ENCODE results near the gene SRR. TPM values are rescaled to one million over a fixed set of nuclear protein-coding genes. Genes with fewer than 3 reads are reported as not detected.

Gene SRR
- total and polyA plus RNA-seq, 2 donors (not counting 3 experiments of a cell fraction or from before 2014, with no cell fraction given) = 13.7 to 20.1 TPM

DNA sequence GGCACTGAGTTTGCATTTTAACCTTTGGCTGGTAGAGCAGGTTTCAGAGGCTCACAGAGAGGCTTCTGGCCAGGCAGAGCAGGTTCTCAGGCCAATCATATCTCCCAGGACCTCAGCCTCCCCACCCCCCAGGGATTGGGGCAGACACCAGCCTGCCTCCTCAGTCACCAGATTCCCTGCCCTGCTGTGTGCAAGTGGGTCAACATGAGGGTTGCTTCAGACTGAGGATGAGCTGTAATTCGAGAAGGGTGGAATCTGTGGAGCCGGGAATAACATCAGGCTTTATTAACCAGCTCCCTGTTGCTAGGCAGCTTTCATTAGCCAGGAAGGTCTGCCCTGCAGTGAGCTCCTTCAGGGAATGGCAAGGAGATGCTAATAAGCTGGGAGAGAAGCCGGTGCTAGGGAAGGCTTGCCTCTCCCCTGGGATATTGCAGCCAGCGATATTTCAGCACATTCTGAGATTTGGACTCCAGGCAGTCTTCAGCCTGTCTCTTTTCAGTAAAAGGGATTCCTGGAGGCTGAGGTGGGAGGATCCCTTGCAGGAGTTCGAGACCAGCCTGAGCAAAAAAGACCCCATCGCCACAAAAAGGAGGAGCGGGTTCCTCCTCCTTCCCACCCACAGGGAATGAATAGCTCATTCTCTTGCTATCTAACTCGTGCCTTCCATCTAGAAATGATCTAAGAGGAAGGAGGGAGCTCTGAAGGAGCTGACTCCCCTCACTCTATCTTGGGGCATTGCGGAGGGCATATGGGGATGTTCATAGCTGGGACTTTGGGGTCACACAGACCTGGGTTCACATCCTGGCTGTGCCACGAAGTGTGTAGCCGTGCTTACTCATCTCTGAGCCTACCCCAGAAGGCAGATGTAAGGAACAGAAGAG, 44.3 kb downstream of the SRR start:
- Histone ChIP-seq H3K4me2 (ENCODE audit: insufficient read depth, low read length) (no peak overlapping the region), H3K27ac (ENCODE audit: insufficient read depth, low read depth, low read length) (no peak overlapping the region), H3K9ac (replicated peaks; ENCODE audit: extremely low read depth, insufficient read depth, low read length) (no peak overlapping the region), H3K4me3 (replicated peaks in 1 of 3; ENCODE audit: insufficient read depth in 1 of 3, low read depth in 1 of 3, low read length in 3 of 3) (no peak overlapping the region), H2AFZ (ENCODE audit: low read depth, low read length) (no peak overlapping the region), H3K79me2 (ENCODE audit: control insufficient read depth, insufficient read depth, low read length) (no peaks in the 10 kb centered on the region), H3K9me1 (replicated peaks; ENCODE audit: control insufficient read depth, extremely low read depth, insufficient read depth, low read length) (no peaks in the 10 kb centered on the region), H3K4me1 (ENCODE audit: control insufficient read depth, extremely low read depth, insufficient read depth, low read length) (no peaks in the 10 kb centered on the region), H3K9me3 (replicated peaks; ENCODE audit: control insufficient read depth, insufficient read depth, low read length) (no peaks in the 10 kb centered on the region), H3K27me3 (ENCODE audit: control insufficient read depth in 2 of 2, insufficient read depth in 2 of 2, low read length in 2 of 2) (no peaks in the 10 kb centered on the region), H4K20me1 (replicated peaks; ENCODE audit: control insufficient read depth, extremely low read depth, insufficient read depth, low read length) (no peaks in the 10 kb centered on the region), H3K36me3 (ENCODE audit: control insufficient read depth in 2 of 2, extremely low read depth in 1 of 2, insufficient read depth in 2 of 2, low read length in 2 of 2) (peaks cover 0 to 11% of the 10 kb centered on the region in 2 experiments)
- ChIA-PET CTCF (interaction anchor here (0.9 to 1.5 kb wide), 4 partner anchors 10 to 68 kb away, joined by 3 to 4 read pairs (median 4); no protein-coding TSS in a partner anchor), POLR2A (no interaction called here)
- intact Hi-C loops (cut with micrococcal nuclease) (no loop called here), dilution Hi-C loops (cut with MboI; ENCODE audit: extremely low pct_ligation_motif_present, low sequenced_read_pairs) (no loop called here)
- DNase-seq (ENCODE audit: low read depth, low spot score) = no peak
- FAIRE-seq = no peak
- BruUV-seq (replicated peaks) = no TSS peak
- TF ChIP-seq MYC (IDR thresholded peaks at IDR 0.05; ENCODE audit: low read depth, low read length) = no peak
- TF ChIP-seq GATA2 (IDR thresholded peaks at IDR 0.05; ENCODE audit: insufficient read depth, insufficient read length, low read depth, low read length) = no peak
- no peak for TF ChIP-seq POLR2AphosphoS5 (IDR thresholded peaks at IDR 0.05; ENCODE audit: insufficient read depth, low read depth, low read length)
- TF ChIP-seq FOS (IDR thresholded peaks at IDR 0.05; ENCODE audit: borderline replicate concordance, insufficient read depth, low read length) = no peak
- TF ChIP-seq JUN (IDR thresholded peaks at IDR 0.05; ENCODE audit: borderline replicate concordance, insufficient read depth, insufficient read length, low read depth) = no peak
- TF ChIP-seq, protein P1, sequence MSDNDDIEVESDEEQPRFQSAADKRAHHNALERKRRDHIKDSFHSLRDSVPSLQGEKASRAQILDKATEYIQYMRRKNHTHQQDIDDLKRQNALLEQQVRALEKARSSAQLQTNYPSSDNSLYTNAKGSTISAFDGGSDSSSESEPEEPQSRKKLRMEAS (IDR thresholded peaks at IDR 0.05; ENCODE audit: insufficient read depth, insufficient read length) = no peak
- TF ChIP-seq CTCF (IDR thresholded peaks at IDR 0.05; ENCODE audit: extremely low read depth in 1 of 2, insufficient read depth in 1 of 2, low read depth in 1 of 2, low read length in 2 of 2) = no peak
- no peak for TF ChIP-seq POLR2A (IDR thresholded peaks at IDR 0.05; ENCODE audit: low read depth, low read length)
- TF ChIP-seq EZH2 (IDR thresholded peaks at IDR 0.05; ENCODE audit: borderline replicate concordance, low read depth, low read length, severe bottlenecking) = no peak

All from endothelial cell of umbilical vein (primary cell).